ENCODE results near the gene LFNG.
"Not testable (repeated sequence)": the region's sequence is repeated elsewhere in the genome, so short reads cannot be mapped to it uniquely, and the experiment has no call there.

LFNG gene

GRCh38 chr7:2520131-2520760 lies 672 bp downstream of the LFNG start:
- no peak for DNase-seq

GRCh38 chr7:2520761-2521290 lies 1.3 kb downstream of the LFNG start:
- DNase-seq = no peak

- DNase-seq = no peak
Measured at GRCh38 chr7:2521341-2521745, 1.8 kb downstream of the LFNG start.

- peak; percentile 27 for DNase-seq
Measured at GRCh38 chr7:2521952-2522591, 2.5 kb downstream of the LFNG start.

- peak; percentile 37 for DNase-seq
Measured at GRCh38 chr7:2522780-2523433, 3.3 kb downstream of the LFNG start.

- peak; percentile 76 for DNase-seq
Measured at GRCh38 chr7:2523461-2523936, 3.9 kb downstream of the LFNG start.

GRCh38 chr7:2523941-2524807 lies 4.6 kb downstream of the LFNG start:
- peak; percentile 98 for DNase-seq

GRCh38 chr7:2524808-2525657 lies 5.5 kb downstream of the LFNG start:
- no peak for DNase-seq

- DNase-seq = no peak
Measured at GRCh38 chr7:2525658-2526630, 6.4 kb downstream of the LFNG start.

GRCh38 chr7:2526659-2527504 lies 7.3 kb downstream of the LFNG start:
- DNase-seq = no peak

GRCh38 chr7:2527505-2528467 lies 8.2 kb downstream of the LFNG start:
- peak; percentile 57 for DNase-seq

GRCh38 chr7:2528481-2529095 lies 9.0 kb downstream of the LFNG start:
- no peak for DNase-seq

- no peak for DNase-seq
Measured at GRCh38 chr7:2529161-2530070, 9.8 kb downstream of the LFNG start.

GRCh38 chr7:2530071-2530987 lies 10.8 kb downstream of the LFNG start:
- DNase-seq = no peak

- DNase-seq = not testable (repeated sequence)
Measured at GRCh38 chr7:2530994-2531795, 11.6 kb downstream of the LFNG start.

All from NCI-H2029 (cell line).